GM18868 (cell line): ENCODE measurements around the gene ZNF609.

Source experiments
- ATAC-seq: cut with Tn5 transposase; IDR thresholded peaks from one replicate; pipeline ENCODE4 v1.9.1; 2021; ENCODE audit warnings: mild to moderate bottlenecking, moderate library complexity; ENCODE audit not compliant: unreplicated experiment

ZNF609 gene

GRCh38 chr15:64530918-64531317 is 70.5 kb downstream of the ZNF609 start:
- ATAC-seq, result no peak

DNA sequence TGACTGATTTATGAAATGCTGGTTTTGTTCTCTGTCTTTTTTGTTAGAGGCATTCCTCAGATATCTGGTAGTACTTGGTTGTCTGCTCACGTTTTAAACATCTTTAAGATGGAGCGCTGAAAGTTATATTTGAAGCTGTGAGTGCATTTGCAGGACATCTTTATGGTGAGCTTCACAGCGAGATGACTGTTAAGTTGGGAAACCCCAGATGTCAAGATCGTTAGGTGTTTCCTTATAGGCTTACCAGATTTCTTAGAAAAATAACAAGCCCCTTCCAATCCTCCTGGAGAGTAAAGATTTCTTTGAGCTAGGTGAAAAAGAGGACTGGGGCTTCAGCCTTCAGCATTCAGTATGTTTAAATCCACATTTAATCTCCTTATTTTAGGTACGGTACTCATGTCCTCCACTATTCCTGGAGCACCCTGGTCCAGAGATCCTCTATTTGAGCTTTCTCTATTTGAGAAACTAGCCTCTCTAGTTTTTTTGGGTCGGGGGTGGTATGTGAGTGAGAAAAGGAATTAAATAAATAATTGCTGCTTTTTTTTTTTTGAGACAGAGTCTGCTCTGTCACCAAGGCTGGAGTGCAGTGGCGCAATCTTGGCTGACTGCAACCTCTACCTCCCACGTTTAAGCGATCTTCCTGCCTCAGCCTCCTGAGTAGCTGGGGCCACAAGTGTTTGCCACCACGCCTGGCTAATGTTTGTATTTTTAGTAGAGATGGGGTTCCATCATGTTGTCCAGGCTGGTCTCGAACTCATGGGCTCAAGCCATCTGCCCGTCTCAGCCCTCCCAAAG is 72.3 kb downstream of the ZNF609 start:
- no peak for ATAC-seq

- no peak for ATAC-seq
Observed at GRCh38 chr15:64535460-64536243, 75.3 kb downstream of the ZNF609 start.

DNA sequence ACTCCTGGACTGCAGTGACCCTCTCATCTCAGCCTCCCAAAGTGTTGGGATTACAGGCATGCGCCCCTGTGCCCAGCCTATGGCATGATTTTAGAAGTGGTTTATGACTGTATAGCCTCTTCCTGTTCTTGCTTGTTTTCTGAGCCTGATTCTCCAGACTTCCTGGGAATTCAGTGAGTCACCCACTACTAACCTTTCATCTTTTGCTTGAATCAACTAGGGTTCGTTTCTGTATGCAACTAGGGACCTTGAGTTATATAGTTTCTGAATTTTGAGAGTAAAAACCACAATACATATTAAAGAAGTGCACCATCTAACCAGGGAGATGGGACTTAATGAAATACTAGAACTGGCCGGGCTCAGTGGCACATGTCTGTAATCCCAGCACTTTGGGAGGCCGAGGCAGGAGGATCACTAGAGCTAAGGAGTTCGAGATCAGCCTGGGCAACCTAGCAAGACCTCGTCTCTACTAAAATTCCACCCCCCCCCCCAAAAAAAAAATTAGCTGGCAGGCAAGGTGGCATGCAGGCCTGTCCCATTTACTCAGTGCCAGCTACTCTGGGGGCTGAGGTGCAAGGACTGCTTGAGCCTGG is 76.0 kb downstream of the ZNF609 start:
- no peak for ATAC-seq

DNA sequence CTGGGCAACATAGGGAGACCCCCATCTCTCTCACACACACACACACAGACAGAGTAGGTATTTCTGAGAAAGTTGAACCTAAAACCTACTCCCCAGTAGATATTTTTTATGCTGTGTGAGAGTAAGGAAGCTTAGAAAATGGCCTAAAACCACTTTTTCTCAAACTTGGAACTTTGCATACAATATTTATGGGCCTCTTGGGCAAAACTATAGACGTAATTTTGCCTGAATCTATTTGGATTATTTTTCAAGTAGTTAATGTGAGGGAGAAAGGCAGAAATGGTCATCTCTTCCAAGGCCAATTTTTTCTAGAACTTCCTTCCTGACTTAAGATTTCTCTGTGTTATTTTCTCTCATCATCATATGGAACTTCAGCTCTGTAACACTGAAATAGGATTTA is 81.7 kb downstream of the ZNF609 start:
- ATAC-seq, result no peak

DNA sequence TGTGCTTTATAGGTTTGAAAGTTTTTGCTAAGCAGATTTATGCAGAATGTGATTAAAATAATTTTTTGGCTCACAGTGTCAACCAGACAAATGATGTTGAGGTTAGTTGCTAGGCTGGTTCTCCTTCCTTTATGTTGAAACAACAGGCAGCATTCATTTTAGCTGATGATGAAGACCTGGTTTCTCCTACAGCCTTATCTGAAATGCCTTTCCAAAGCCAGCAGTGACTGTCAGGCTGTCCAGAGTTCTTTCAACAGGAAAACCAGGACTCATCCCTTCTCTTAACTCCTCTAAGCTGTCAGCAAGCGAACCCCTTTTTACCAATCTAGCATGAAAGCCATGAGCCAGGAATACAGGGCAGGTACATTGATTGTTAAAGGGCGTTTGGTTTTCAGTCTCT is 84.1 kb downstream of the ZNF609 start:
- ATAC-seq, result no peak

DNA sequence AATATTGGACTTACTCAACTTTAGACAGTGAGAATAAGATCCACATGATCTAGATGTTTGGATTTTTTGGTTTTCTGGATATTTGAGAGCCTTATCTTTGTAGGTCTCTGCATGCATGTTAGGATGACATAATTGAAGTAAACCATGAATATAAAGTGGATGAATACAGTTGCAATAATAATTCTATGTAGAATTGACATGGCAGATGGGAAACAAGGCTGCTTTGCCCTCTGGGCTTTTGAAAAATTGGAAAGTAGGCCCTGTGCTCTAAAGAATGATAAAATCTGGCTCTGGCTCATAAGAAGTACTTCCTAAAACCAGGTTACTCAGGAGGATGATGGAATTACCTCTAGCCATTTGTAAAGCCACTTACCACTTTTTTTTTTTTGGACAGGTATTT is 86.9 kb downstream of the ZNF609 start:
- ATAC-seq, result no peak

DNA sequence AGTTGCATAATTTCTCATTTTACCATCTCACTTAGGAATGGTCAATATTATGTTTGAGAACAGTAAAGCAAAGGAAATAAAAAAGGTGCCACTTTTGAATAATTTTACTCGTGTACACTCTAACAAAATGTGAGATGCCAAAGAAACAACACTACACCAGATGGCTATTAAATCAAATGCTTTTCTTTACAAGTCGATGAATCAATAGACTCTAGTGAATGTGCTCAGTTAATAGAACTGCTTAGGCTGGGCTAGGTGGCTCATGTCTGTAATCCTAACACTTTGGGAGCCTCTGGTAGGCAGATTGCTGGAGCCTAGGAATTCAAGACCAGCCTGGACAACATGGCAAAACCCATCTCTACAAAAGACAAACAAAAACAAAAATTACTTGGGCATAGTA is 87.9 kb downstream of the ZNF609 start:
- no peak for ATAC-seq

GRCh38 chr15:64549860-64550259 is 89.5 kb downstream of the ZNF609 start:
- ATAC-seq, result no peak

DNA sequence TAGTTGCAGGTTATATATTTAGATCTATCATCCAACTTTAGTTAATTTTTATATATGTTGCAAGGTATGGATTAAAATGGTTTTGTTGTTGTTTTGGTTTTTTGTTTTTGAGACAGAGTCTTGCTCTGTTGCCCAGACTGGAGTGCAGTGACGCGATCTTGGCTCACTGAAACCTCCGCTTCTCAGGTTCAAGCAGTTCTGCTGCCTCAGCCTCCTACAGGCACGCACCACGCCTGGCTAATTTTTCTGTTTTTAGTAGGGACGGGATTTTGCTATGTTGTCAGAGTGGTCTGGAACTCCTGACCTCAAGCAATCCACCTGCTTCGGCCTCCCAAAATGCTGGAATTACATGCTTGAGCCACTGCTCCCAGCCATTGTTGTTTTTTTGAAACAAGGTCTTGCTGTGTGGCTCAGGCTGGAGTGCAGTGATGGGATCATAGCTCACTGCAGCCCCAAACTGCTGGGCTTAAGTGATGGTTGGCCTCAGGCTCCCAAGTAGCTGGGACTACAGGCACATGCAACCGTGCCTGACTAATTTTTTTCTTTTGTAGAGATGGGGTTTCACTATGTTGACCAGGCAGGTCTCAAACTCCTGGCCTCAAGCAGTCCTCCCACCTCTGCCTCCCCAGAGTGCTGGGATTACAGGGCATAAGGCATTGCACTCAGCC is 92.0 kb downstream of the ZNF609 start:
- ATAC-seq, result no peak

- no peak for ATAC-seq
Observed at GRCh38 chr15:64558460-64559179, 98.2 kb downstream of the ZNF609 start.

DNA sequence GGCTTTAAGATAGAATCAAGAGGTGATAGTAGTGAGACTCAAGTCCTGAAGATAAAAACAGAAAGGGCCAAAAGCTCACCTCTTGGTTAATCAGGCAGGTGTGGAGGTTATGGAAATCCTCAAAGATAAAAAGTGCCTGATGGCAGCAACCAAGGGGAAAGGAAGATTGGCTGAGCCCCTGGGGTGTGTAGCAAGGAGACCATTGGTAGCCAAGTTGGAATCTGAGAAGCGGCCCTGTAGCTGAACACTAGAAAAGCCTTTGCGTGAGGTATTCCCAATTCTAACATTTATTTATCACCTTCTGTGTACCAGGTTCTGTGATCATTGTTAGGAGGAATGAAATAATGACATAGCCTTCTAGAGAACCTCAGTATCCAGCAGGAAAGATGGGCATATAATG is 98.9 kb downstream of the ZNF609 start:
- ATAC-seq, result no peak

DNA sequence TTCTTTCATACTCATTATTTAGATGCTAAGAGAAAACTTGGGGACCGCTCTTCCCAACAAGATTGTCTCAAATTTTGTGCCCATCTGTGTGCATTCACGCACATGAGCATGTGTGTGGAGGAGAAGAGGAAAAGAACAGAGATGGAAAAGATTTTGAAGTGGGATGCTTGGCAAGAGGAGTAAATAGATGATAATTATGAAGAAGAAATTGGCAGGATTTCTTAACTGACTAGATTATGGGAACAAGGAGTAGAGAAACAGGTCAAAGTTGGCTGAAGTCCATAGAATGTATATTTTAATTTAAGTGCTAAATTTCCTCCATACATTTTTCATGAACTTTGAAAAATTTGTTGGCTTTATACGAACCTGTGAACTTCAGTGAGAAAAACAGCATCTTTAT is 100.1 kb downstream of the ZNF609 start:
- no peak for ATAC-seq

- no peak for ATAC-seq
Observed at GRCh38 chr15:64560998-64561397, 100.6 kb downstream of the ZNF609 start.

DNA sequence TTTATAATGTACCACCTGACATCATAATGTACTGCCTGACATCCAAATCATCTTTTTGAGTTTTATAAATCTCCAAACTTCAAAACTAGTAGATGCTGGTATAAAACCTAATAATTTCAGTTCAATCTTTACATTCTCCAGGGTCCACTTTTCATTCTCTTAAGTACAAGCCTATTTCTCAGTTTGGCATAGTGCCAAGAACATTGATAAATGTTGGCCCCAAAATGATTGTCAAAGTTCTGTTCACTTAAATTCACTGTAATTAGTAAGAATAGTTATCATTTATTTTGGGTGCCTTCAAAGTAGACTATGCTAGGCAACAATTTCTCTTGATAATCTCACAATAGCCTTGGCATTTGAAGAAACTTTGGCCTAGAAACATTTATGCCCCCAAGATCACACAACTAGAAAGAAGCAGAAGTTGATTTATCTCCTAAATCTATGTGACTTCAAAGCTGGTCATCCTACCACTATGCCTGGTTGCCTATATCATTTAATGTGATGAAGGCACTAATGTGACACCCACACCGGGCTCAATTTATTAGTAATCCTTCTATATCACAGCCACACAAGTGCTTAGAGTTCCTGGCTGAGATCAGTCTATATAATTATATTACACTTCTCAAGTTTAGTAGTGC is 101.7 kb downstream of the ZNF609 start:
- ATAC-seq, result no peak

DNA sequence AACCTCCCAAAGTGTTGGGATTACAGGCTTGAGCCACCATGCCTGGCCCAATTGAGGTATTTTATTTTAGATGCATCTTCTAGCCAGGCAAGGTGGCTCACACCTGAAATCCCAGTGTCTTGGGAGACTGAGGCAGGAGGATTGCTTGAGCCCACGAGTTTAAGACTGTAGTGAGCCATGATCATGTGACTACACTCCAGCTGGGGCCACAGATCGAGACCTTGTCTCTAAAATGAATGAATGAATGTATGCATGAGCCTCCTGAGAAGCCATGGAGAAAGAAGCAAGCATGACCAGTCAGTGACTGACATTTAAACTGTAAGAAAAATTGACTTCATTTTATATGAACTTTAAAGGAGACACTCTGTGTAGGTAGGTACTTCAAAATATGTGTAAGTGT is 105.7 kb downstream of the ZNF609 start:
- no peak for ATAC-seq

DNA sequence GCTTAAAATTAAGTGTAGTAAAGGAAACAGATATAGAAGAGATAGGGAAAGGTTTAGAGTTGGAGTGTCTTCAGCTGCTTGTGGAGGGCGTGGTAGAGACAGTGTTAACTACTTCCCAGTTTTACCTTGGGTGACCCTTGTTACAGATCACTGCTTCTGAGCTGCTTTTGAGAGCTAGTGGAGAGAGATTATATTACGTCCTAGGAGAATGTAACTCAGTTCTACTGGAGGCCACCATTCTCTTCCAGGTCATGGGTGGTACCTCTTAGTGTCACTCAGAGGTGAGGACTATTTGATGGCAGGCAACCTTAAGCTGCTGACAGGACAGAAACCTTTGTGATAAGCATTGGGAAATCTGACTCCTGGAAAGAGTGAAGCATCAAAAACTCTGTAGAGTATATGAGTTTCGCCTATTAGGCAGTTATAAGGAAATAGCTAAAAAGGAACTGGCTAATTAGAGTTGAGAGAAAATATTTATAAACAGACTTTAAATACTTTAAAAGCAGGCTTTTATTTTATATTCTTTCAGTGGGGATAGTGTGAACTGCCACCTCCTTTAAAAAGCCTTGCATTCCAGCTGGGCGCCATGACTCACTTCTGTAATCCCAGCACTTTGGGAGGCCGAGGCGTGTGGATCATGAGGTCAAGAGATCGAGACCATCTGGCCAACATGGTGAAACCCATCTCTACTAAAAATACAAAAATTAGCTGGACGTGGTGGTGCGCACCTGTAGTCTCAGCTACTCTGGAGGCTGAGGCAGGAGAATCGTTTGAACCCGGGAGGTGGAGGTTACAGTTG is 106.5 kb downstream of the ZNF609 start:
- no peak for ATAC-seq

DNA sequence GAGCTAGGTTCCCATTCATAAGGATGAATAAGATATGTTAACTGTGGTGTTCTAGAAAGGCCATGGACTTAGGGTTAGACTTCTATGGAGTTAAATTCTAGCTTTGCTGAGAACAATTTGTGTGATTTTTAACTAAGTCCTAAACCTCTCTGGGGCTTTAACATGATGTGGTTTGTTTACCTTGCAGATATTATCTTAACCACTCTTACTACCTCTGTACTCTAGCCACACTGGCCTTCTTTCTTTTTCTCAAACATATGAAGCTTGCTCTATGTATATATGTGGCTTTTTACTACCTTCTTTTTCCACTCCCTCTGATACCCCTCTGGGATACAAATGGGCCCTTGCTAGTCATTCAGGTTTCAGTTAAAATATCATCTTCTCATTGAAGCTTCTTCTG is 108.4 kb downstream of the ZNF609 start:
- peak; percentile 52 for ATAC-seq

DNA sequence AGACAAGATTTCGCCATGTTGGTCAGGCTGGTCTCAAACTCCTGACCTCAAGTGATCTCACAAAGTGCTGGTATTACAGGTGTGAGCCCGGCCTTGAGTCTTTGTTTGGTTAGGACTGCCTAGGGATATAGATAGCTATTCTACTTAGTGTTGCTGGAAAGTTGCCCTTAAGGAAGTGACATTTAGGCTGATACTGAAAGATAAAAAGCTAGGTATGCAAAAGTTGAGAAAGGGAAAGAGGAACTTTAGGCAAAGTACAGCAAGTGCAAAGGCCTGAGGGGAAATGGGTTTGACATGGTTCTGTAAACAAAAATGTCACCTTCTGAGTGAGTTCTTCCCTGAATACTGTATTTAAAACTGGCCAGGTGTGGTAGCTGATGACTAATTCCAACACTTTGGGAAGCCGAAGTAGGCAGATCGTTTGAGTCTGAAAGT is 111.5 kb downstream of the ZNF609 start:
- no peak for ATAC-seq
